ENCODE results near the gene GFI1. TPM values are rescaled to one million over a fixed set of nuclear protein-coding genes. Genes with fewer than 3 reads are reported as not detected.

Gene GFI1
- total and polyA plus RNA-seq, 2 donors, result 12.6 to 38.8 TPM

DNA sequence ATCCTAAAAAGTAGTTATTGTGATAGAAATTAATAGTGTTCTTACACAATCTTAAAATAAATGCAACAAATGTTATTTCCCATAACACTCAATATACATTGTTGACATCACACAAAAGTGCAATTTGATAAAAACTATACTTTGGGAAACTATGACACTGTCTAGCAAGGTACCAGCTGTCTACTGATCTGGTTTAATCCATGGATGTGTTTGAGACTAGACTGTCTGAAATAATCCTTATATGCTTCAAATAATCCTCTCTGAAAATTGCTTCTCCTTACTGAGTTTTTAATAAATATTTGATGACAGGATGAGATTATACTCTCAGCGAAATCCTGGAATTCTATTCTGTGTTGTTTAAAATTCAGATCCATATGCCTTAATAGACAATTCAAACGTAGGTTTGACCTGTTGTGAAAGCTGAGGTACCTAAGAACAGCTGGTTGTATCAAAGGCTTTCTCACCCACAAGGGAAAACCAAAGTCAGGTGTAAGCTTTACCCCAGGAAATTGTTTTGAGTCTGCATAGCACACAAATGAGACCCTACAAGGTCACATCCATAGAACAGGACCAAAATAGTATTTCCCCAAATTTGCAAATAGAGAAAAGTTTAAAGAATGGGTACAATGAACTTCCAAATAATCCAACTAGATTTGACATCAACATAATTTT is 8.8 kb upstream of the GFI1 start:
- H3K27me3 ChIP-seq (ENCODE audit: control insufficient read depth in 2 of 2, insufficient read depth in 1 of 2, low read length in 1 of 2), result no peaks in the 10 kb centered on the region
- peaks cover 13 to 26% of the 10 kb centered on the region in 2 donors for H3K4me1 ChIP-seq (ENCODE audit: control insufficient read depth in 2 of 2, insufficient read depth in 2 of 2, low read length in 2 of 2)
- no peak overlapping the region for H3K4me3 ChIP-seq (ENCODE audit: low read length in 2 of 2)
- peak overlapping the region in 1 of 2 donors; percentile 61 for H3K27ac ChIP-seq (ENCODE audit: low read depth in 1 of 2, low read length in 1 of 2)
- peak in 4 of 9 donors; percentile 74 to 89 (median 76) for DNase-seq (ENCODE audit: low read depth in 6 of 9, low spot score in 9 of 9)
- 29% methylated on average over 2 of the region's 2 CpGs for WGBS
- no peaks in the 10 kb centered on the region for H3K36me3 ChIP-seq (ENCODE audit: control insufficient read depth in 2 of 2, insufficient read depth in 2 of 2, low read length in 1 of 2)
- H3K9me3 ChIP-seq (ENCODE audit: control insufficient read depth in 2 of 2, insufficient read depth in 1 of 2, low read length in 1 of 2), result no peaks in the 10 kb centered on the region

DNA sequence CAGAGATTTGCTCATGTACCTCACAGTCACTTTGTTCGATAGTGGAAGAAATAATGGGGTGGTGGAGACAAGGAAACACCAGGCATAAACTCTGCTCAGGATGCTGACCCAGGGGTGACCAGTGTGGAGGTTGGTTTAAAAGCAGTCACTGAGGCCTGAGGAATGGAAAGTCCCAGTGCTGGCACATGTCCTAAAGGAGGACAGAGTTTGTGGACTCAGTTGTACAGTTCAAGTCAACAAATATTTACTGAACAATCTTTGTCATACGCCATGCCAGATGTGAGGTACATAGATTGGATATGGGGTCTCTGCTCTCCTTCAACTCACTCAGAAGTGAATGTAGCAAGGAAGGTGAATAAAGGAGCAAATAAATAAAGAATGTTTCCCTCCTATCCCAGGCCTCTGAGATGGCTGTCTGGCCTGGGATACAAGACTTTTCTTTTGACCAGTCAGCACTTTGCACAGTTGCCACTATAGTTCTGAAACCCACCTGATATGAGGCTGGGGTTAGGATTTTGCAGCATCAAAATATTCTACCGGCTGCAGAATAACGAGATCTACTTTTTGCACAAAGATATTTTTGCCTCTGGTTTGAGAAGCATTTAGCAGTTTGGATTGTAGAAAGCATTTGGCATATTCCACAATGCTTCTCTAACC is 7.9 kb upstream of the GFI1 start:
- peaks cover 13 to 26% of the 10 kb centered on the region in 2 donors for H3K4me1 ChIP-seq (ENCODE audit: control insufficient read depth in 2 of 2, insufficient read depth in 2 of 2, low read length in 2 of 2)
- H3K4me3 ChIP-seq (ENCODE audit: low read length in 2 of 2), result no peak overlapping the region
- no peaks in the 10 kb centered on the region for H3K36me3 ChIP-seq (ENCODE audit: control insufficient read depth in 2 of 2, insufficient read depth in 2 of 2, low read length in 1 of 2)
- H3K9me3 ChIP-seq (ENCODE audit: control insufficient read depth in 2 of 2, insufficient read depth in 1 of 2, low read length in 1 of 2), result no peaks in the 10 kb centered on the region
- 96% methylated on average over 4 of the region's 4 CpGs for WGBS
- H3K27me3 ChIP-seq (ENCODE audit: control insufficient read depth in 2 of 2, insufficient read depth in 1 of 2, low read length in 1 of 2), result no peaks in the 10 kb centered on the region
- DNase-seq (ENCODE audit: low read depth in 6 of 9, low spot score in 9 of 9), result no peak
- peak overlapping the region; percentile 27 to 61 for H3K27ac ChIP-seq (ENCODE audit: low read depth in 1 of 2, low read length in 1 of 2)

DNA sequence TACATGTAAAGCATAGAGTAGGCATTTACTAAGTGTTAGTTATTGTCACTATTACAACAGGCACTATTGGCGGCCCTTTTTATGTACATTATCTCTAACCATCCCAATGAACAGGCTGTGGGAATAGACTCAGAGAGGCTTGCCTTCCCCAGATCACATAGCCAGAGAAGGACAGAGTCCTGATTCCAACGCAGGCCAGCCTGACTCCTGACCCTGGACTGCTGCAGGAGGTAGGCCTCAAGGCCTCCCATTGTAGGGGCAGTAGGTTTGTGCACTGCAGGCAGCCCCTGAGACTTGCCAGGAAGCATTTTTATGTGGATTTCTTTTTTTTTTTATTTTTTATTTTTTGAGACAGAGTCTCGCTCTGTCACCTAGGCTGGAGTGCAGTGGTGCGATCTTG is 6.4 kb upstream of the GFI1 start:
- over 99% methylated on average over 4 of the region's 4 CpGs for WGBS
- H3K36me3 ChIP-seq (ENCODE audit: control insufficient read depth in 2 of 2, insufficient read depth in 2 of 2, low read length in 1 of 2), result no peaks in the 10 kb centered on the region
- H3K9me3 ChIP-seq (ENCODE audit: control insufficient read depth in 2 of 2, insufficient read depth in 1 of 2, low read length in 1 of 2), result no peaks in the 10 kb centered on the region
- H3K27me3 ChIP-seq (ENCODE audit: control insufficient read depth in 2 of 2, insufficient read depth in 1 of 2, low read length in 1 of 2), result no peaks in the 10 kb centered on the region
- H3K4me3 ChIP-seq (ENCODE audit: low read length in 2 of 2), result no peak overlapping the region
- H3K27ac ChIP-seq (ENCODE audit: low read depth in 1 of 2, low read length in 1 of 2), result no peak overlapping the region
- no peak for DNase-seq (ENCODE audit: low read depth in 6 of 9, low spot score in 9 of 9)
- peaks cover 13 to 26% of the 10 kb centered on the region in 2 donors for H3K4me1 ChIP-seq (ENCODE audit: control insufficient read depth in 2 of 2, insufficient read depth in 2 of 2, low read length in 2 of 2)

DNA sequence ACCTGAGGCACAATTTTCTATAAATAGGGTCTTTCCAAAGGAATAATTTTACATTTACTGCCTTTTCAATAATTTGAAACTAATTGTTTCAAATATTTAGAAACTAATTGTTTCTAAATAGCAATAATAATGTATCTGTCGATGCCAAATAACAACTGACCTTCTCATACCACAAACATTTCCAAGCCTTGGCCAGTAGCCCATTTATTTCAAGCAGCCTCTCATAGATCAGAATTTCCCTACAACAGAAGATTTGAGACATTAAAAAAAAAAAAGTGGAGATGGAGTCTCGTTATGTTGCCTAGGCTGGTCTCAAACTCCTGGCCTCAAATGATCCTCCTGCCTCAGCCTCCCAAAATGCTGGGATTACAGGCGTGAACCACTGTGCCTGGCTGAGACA is 2.1 kb upstream of the GFI1 start:
- H3K9me3 ChIP-seq (ENCODE audit: control insufficient read depth in 2 of 2, insufficient read depth in 1 of 2, low read length in 1 of 2), result no peaks in the 10 kb centered on the region
- 95% methylated on average over 3 of the region's 3 CpGs for WGBS
- H3K4me1 ChIP-seq (ENCODE audit: control insufficient read depth in 2 of 2, insufficient read depth in 2 of 2, low read length in 2 of 2), result peaks cover 9 to 27% of the 10 kb centered on the region in 2 donors
- peaks cover 0 to 23% of the 10 kb centered on the region in 2 donors for H3K27me3 ChIP-seq (ENCODE audit: control insufficient read depth in 2 of 2, insufficient read depth in 1 of 2, low read length in 1 of 2)
- no peak overlapping the region for H3K27ac ChIP-seq (ENCODE audit: low read depth in 1 of 2, low read length in 1 of 2)
- no peaks in the 10 kb centered on the region for H3K36me3 ChIP-seq (ENCODE audit: control insufficient read depth in 2 of 2, insufficient read depth in 2 of 2, low read length in 1 of 2)
- no peak for DNase-seq (ENCODE audit: low read depth in 6 of 9, low spot score in 9 of 9)
- no peak overlapping the region for H3K4me3 ChIP-seq (ENCODE audit: low read length in 2 of 2)

DNA sequence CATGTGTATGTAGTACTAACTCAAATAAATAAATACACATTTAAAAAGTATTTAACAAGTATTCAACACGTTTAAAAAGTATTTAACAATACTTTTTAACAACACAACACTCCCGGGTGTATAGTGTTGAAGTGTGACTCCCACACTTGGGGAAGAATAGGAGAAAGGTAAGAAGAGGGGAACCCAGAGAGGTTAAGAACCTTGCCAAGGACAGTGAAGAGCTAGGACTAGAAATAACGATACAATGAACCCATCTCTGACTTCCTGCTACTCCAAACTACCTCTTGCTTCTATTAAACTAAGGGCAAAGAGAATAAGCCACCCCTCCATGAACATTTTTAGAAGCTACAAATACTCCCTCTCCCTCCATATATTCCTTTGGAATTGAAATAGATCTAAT is 1.7 kb upstream of the GFI1 start:
- Histone ChIP-seq H3K4me1 (ENCODE audit: control insufficient read depth in 2 of 2, insufficient read depth in 2 of 2, low read length in 2 of 2) (peaks cover 9 to 29% of the 10 kb centered on the region in 2 donors), H3K27me3 (ENCODE audit: control insufficient read depth in 2 of 2, insufficient read depth in 1 of 2, low read length in 1 of 2) (peaks cover 0 to 27% of the 10 kb centered on the region in 2 donors), H3K9me3 (ENCODE audit: control insufficient read depth in 2 of 2, insufficient read depth in 1 of 2, low read length in 1 of 2) (no peaks in the 10 kb centered on the region), H3K4me3 (ENCODE audit: low read length in 2 of 2) (no peak overlapping the region), H3K36me3 (ENCODE audit: control insufficient read depth in 2 of 2, insufficient read depth in 2 of 2, low read length in 1 of 2) (no peaks in the 10 kb centered on the region), H3K27ac (ENCODE audit: low read depth in 1 of 2, low read length in 1 of 2) (no peak overlapping the region)
- no peak for DNase-seq (ENCODE audit: low read depth in 6 of 9, low spot score in 9 of 9)
- 82% methylated on average over 3 of the region's 3 CpGs for WGBS

DNA sequence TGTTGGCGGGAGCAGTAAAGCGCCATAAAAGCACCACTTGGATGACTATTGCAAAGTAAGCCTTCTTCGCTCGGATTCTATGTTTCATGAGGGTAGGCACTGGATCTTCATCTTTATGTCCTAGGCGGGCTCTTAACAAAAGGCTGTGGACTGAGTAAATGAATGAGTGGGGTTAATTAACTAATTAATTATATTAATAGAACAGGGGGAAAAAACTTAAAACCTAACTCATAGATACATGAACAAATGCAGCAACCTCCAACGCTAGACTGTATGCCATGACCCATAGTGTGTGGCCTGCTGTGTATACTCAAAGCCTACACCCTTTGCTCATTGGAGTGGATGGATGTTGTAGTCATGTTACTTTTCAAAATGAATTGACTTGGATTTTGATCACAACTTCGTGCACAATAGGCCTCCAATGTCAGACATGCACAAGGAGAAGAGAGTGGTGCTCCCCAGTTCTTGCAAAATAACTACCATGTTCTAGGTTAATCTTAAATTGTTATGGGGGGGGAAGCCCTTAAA is 417 bp upstream of the GFI1 start:
- H3K36me3 ChIP-seq (ENCODE audit: control insufficient read depth in 2 of 2, insufficient read depth in 2 of 2, low read length in 1 of 2), result no peaks in the 10 kb centered on the region
- WGBS, result 63% methylated on average over 7 of the region's 7 CpGs
- DNase-seq (ENCODE audit: low read depth in 6 of 9, low spot score in 9 of 9), result no peak
- peak overlapping the region in 1 of 2 donors; percentile 36 for H3K27ac ChIP-seq (ENCODE audit: low read depth in 1 of 2, low read length in 1 of 2)
- H3K27me3 ChIP-seq (ENCODE audit: control insufficient read depth in 2 of 2, insufficient read depth in 1 of 2, low read length in 1 of 2), result peaks cover 0 to 40% of the 10 kb centered on the region in 2 donors
- H3K4me1 ChIP-seq (ENCODE audit: control insufficient read depth in 2 of 2, insufficient read depth in 2 of 2, low read length in 2 of 2), result peaks cover 9 to 35% of the 10 kb centered on the region in 2 donors
- peak overlapping the region; percentile 70 to 95 for H3K4me3 ChIP-seq (ENCODE audit: low read length in 2 of 2)
- no peaks in the 10 kb centered on the region for H3K9me3 ChIP-seq (ENCODE audit: control insufficient read depth in 2 of 2, insufficient read depth in 1 of 2, low read length in 1 of 2)

DNA sequence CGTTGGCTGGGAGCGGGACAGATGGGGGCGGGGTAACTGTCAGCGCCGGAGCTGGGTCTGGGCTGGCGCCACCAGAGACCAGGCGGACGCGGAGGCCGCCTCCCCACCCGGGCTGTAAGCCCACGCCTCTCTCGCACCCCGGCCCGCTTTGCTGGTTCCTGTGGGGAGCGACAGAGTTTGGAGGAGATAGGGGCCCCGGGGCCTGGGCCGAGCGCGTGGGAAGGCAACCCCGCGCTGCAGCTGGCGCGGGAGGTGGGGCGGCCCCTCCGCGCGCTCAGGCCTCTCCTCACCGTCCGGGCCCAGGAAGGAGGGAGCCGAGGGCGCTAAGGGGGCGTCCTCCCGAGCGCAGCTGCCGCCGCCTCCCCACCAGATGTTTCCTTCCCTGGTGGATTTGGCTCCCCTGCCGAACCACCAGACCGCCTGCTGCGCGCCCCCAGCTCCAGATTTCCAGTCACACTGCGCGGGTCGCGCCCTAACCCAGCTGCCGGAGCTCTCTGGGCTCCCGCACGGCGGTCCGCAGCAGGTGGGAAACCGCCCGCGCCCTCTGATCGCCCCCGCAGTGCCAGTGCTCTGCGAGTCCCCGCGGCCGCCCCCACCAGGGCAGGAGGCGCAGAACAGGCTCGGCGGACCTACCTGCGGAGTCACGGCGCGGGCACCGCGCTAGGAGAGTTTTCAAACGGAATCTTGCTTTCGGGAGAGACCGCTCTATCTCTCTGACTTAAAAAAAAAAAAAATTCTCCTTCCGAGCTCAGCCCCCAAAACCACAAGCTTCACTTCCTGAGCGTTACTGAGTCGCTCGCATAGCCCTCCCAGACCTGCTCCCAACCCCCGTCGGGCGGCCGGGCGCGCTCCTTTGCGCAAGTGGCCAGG is 1.1 kb downstream of the GFI1 start:
- Histone ChIP-seq H3K27me3 (ENCODE audit: control insufficient read depth in 2 of 2, insufficient read depth in 1 of 2, low read length in 1 of 2) (peaks cover 0 to 51% of the 10 kb centered on the region in 2 donors), H3K9me3 (ENCODE audit: control insufficient read depth in 2 of 2, insufficient read depth in 1 of 2, low read length in 1 of 2) (peaks cover 0 to 9% of the 10 kb centered on the region in 2 donors), H3K4me3 (ENCODE audit: low read length in 2 of 2) (peak overlapping the region; percentile 70 to 95), H3K4me1 (ENCODE audit: control insufficient read depth in 2 of 2, insufficient read depth in 2 of 2, low read length in 2 of 2) (peaks cover 18 to 46% of the 10 kb centered on the region in 2 donors), H3K27ac (ENCODE audit: low read depth in 1 of 2, low read length in 1 of 2) (peak overlapping the region; percentile 90 to 94), H3K36me3 (ENCODE audit: control insufficient read depth in 2 of 2, insufficient read depth in 2 of 2, low read length in 1 of 2) (peaks cover 7 to 9% of the 10 kb centered on the region in 2 donors)
- DNase-seq (ENCODE audit: low read depth in 6 of 9, low spot score in 9 of 9), result peak in 7 of 9 donors; percentile 72 to 91 (median 79)
- under 1% methylated on average over 82 of the region's 82 CpGs for WGBS

DNA sequence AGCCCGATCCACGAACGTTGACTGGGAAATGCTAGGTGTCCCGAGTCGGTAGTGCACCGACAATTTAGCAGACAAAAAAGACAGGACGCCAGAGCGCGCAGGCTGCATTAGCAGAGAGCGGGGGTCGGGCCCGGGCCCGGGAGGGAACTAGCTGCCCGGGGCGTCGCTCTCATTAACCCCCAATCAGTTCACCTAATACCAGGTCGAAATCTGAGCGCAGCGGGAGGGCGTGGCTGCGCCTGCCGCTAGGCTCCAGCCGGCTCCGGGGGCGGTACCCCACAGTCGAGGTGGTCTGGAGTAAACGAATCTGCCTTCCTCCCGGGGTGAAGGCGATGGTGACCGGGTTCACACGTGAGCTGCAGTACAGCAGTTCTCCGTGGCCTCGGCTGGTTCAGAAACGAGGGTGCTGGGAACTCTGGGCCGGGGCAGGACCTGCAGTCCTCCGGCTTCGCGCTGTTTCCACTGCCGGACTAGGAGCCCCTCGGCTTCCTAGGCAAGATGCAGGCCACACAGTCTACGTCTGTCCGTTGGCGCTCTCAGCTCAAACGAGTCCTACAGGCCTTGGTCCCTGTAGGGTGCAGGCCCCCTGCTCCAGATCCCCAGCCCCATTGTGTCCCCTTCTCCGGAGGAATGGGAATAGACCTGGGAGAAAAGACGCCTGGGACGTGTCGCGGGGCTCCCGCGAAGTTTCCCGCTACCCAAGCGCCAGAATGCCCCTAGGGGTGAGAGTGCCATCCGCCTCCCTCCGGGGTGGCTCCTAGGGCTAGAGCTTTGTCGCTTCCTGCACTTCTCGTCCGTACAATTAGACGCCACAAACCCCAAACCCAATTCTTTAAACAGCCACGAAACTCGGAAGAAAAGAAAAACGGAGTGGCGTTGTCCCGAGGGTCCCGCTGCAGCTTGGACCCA is 2.0 kb downstream of the GFI1 start:
- H3K4me1 ChIP-seq (ENCODE audit: control insufficient read depth in 2 of 2, insufficient read depth in 2 of 2, low read length in 2 of 2), result peaks cover 27 to 54% of the 10 kb centered on the region in 2 donors

More for the DNA sequence above, 2.0 kb downstream of the GFI1 start:
- peak overlapping the region; percentile 90 to 94 for H3K27ac ChIP-seq (ENCODE audit: low read depth in 1 of 2, low read length in 1 of 2)
- peaks cover 1 to 17% of the 10 kb centered on the region in 2 donors for H3K9me3 ChIP-seq (ENCODE audit: control insufficient read depth in 2 of 2, insufficient read depth in 1 of 2, low read length in 1 of 2)
- peaks cover 15 to 17% of the 10 kb centered on the region in 2 donors for H3K36me3 ChIP-seq (ENCODE audit: control insufficient read depth in 2 of 2, insufficient read depth in 2 of 2, low read length in 1 of 2)
- WGBS, result under 1% methylated on average over 65 of the region's 65 CpGs
- DNase-seq (ENCODE audit: low read depth in 6 of 9, low spot score in 9 of 9), result peak in 5 of 9 donors; percentile 58 to 85 (median 65)
- H3K27me3 ChIP-seq (ENCODE audit: control insufficient read depth in 2 of 2, insufficient read depth in 1 of 2, low read length in 1 of 2), result peaks cover 0 to 58% of the 10 kb centered on the region in 2 donors
- H3K4me3 ChIP-seq (ENCODE audit: low read length in 2 of 2), result peak overlapping the region; percentile 70 to 95

All from thymus (tissue), 11 donors.